GM12878 (cell line): ENCODE data around the gene SRBD1. TPM values are rescaled to one million over a fixed set of nuclear protein-coding genes. Genes with fewer than 3 reads are reported as not detected.

Experiments used
- ATAC-seq: fragments of 200-7000 bp; cut with Tn5 transposase; 3 replicates; pipeline ENCODE4 v1.9.1; 2020; ENCODE audit warnings: mild to moderate bottlenecking, moderate library complexity
- BruUV-seq: library from RNA; stranded (reverse); fragments of 400-500 nt; replicated peaks from 2 replicates; lab custom pipeline; 2021; lab: Mats Ljungman, UMichigan
- CTCF ChIA-PET: fragments of 300-600 bp; sonication (Branson Sonifier 250); formaldehyde crosslinking; extraction: SDS; loops from one replicate; lab custom pipeline; 2021; ENCODE audit warnings: inconsistent platforms; lab: Yijun Ruan, JAX
- POLR2A ChIA-PET: fragments of 350-600 bp; formaldehyde crosslinking; extraction: SDS; loops from one replicate; lab custom pipeline; 2021; ENCODE audit warnings: inconsistent platforms; lab: Charles Lee
- RAD21 ChIA-PET: fragments of 300-600 bp; sonication (Branson Sonifier 250); formaldehyde crosslinking; loops from one replicate; lab custom pipeline; 2023; ENCODE audit warnings: antibody characterized with exemption; ENCODE audit not compliant: unreplicated experiment; lab: Charles Lee
- SMC1A ChIA-PET: fragments of 300-600 bp; sonication (Branson Sonifier 250); formaldehyde crosslinking; loops from one replicate; lab custom pipeline; 2023; ENCODE audit not compliant: unreplicated experiment, uncharacterized antibody; lab: Charles Lee
- DNase-seq: peaks from one replicate; pipeline ENCODE4 v3.0.0-alpha.2; 2011; ENCODE audit warnings: low read depth, low spot score
- FAIRE-seq: peaks from 3 replicates; lab custom pipeline; 2011; peaks lifted over from hg19 to GRCh38; lab: Jason Lieb, UNC
- H2AFZ ChIP-seq: 2 replicates; pipeline ENCODE4 v1.6.0; 2011; ENCODE audit warnings: low read depth, low read length, control low read depth; ENCODE audit not compliant: control insufficient read depth
- H3K27ac ChIP-seq: 2 replicates; pipeline ENCODE4 v1.5.1; 2011; ENCODE audit warnings: control low read depth; ENCODE audit not compliant: control insufficient read depth, insufficient read depth
- H3K27me3 ChIP-seq, 2 experiments: replicated peaks in 1 of 2; 2 replicates each; pipeline versions ENCODE4 v1.6.0 to v1.6.1; 2011; ENCODE audit warnings: low read length in 1 of 2; ENCODE audit not compliant: control insufficient read depth in 2 of 2, insufficient read depth in 2 of 2
- H3K36me3 ChIP-seq, 2 experiments: 2 replicates each; pipeline ENCODE4 v1.5.1; 2011; ENCODE audit warnings: low read length in 1 of 2; ENCODE audit not compliant: control insufficient read depth in 2 of 2, insufficient read depth in 2 of 2
- H3K4me1 ChIP-seq: 2 replicates; pipeline ENCODE4 v1.6.1; 2011; ENCODE audit warnings: mild to moderate bottlenecking, low read length, moderate library complexity, mixed read lengths; ENCODE audit not compliant: control insufficient read depth, insufficient read depth
- H3K4me2 ChIP-seq: 2 replicates; pipeline ENCODE4 v1.6.0; 2011; ENCODE audit warnings: control low read depth; ENCODE audit not compliant: control insufficient read depth, insufficient read depth
- H3K4me3 ChIP-seq: fragments of 200-600 bp; sonication (generic); 2 replicates; pipeline ENCODE4 v1.5.1; 2016
- H3K79me2 ChIP-seq: 2 replicates; pipeline ENCODE4 v1.6.0; 2011; ENCODE audit warnings: low read length; ENCODE audit not compliant: control insufficient read depth, insufficient read depth
- H3K9ac ChIP-seq: 2 replicates; pipeline ENCODE4 v1.8.0; 2011; ENCODE audit warnings: low read length, control low read depth, mixed read lengths; ENCODE audit not compliant: control insufficient read depth, insufficient read depth
- H3K9me3 ChIP-seq: replicated peaks from 3 replicates; pipeline ENCODE4 v1.5.1; 2011; ENCODE audit warnings: mild to moderate bottlenecking, low read length; ENCODE audit not compliant: control insufficient read depth, insufficient read depth
- H4K20me1 ChIP-seq: 2 replicates; pipeline ENCODE4 v1.6.0; 2011; ENCODE audit not compliant: control insufficient read depth, insufficient read depth
- BCLAF1 ChIP-seq: fragments of 450-650 bp; IDR thresholded peaks from 2 replicates; pipeline ENCODE4 v1.6.1; 2017; ENCODE audit warnings: antibody characterized with exemption, mild to moderate bottlenecking, moderate library complexity
- BMI1 ChIP-seq: fragments of 450-650 bp; IDR thresholded peaks from 2 replicates; pipeline ENCODE4 v1.6.1; 2016; ENCODE audit warnings: mild to moderate bottlenecking, moderate library complexity, borderline replicate concordance
- GABPA ChIP-seq: IDR thresholded peaks from 2 replicates; pipeline ENCODE4 v1.6.1; 2014; ENCODE audit warnings: antibody characterized with exemption, low read depth, mild to moderate bottlenecking, inconsistent platforms
- HDGF ChIP-seq: fragments of 450-650 bp; IDR thresholded peaks from 2 replicates; pipeline ENCODE4 v1.6.1; 2016; ENCODE audit warnings: antibody characterized with exemption
- IRF4 ChIP-seq: IDR thresholded peaks from 2 replicates; pipeline ENCODE4 v1.6.1; 2011; ENCODE audit warnings: low read depth, low read length
- NFXL1 ChIP-seq: fragments of 450-650 bp; IDR thresholded peaks from 2 replicates; pipeline ENCODE4 v1.6.1; 2017; ENCODE audit warnings: antibody characterized with exemption, mild to moderate bottlenecking, borderline replicate concordance
- PML ChIP-seq: IDR thresholded peaks from 2 replicates; pipeline ENCODE4 v1.6.1; 2012; ENCODE audit warnings: low read length, inconsistent platforms
- REST ChIP-seq: IDR thresholded peaks from 2 replicates; pipeline ENCODE4 v1.6.1; 2012; ENCODE audit warnings: mild to moderate bottlenecking, low read depth, low read length
- SUPT20H ChIP-seq: IDR thresholded peaks from 2 replicates; pipeline ENCODE4 v1.6.1; 2011; ENCODE audit warnings: low read depth, mild to moderate bottlenecking, low read length, moderate library complexity, borderline replicate concordance; ENCODE audit not compliant: control insufficient read depth
- ZNF217 ChIP-seq: fragments of 450-650 bp; IDR thresholded peaks from 2 replicates; pipeline ENCODE4 v1.6.1; 2017; ENCODE audit warnings: antibody characterized with exemption, mild to moderate bottlenecking
- WGBS: methylation state at CpG from one replicate; pipeline ENCODE4 v1.1.6; 2016; ENCODE audit warnings: low lambda C conversion rate; ENCODE audit not compliant: insufficient replicate concordance, insufficient coverage; ENCODE audit errors: missing lambda C conversion rate; 5-methylcytosine and 5-hydroxymethylcytosine counted together
- in situ Hi-C: fragments of 300-500 bp; cut with MboI; formaldehyde crosslinking; loops from 9 replicates; pipeline ENCODE4 v1.14.3; 2018; ENCODE audit warnings: mixed read lengths
- intact Hi-C: fragments of 100-400 bp; cut with micrococcal nuclease; formaldehyde crosslinking; loops from one replicate; pipeline ENCODE4 v1.14.2; 2022; ENCODE audit not compliant: unreplicated experiment
- polyA plus RNA-seq, 11 experiments: library from polyadenylated mRNA; depleted of rRNA in 4 of 11; unstranded in 6 of 11; stranded (reverse) in 5 of 11; fragments of >200 nt; fragmentation: Nextera tagmentation in 4 of 11; fragmentation: Illumina TruSeq in 1 of 11; extraction: Ambion mirVana in 4 of 11; extraction: Trizol in 1 of 11; gene quantifications; 1 replicate in 1 of 11; 2 replicates in 10 of 11; pipeline versions ENCODE4 v1.2.1 to v1.2.3, GENCODE V29; 2011 to 2016; ENCODE audit warnings: inconsistent platforms in 2 of 11, missing spikeins in 2 of 11, low read depth in 1 of 11
- total RNA-seq, 4 experiments: library from RNA; depleted of rRNA in 3 of 4; stranded (reverse); fragments of >200 nt in 3 of 4; fragmentation: Illumina TruSeq in 1 of 4; extraction: Trizol in 1 of 4; gene quantifications; 2 replicates each; pipeline versions ENCODE4 v1.2.1 to v1.2.3, GENCODE V29; 2013 to 2021

SRBD1 gene
- total and polyA plus RNA-seq, 10 of the 15 experiments (the other 5 are each of a cell fraction or from before 2014, with no cell fraction given), result 9.7 to 33.1 (median 20.1) TPM

- Histone ChIP-seq H3K79me2 (no peaks in the 10 kb centered on the region), H2AFZ (no peak overlapping the region), H3K9ac (no peak overlapping the region), H3K4me1 (no peaks in the 10 kb centered on the region), H3K4me2 (no peak overlapping the region), H3K36me3 (no peaks in the 10 kb centered on the region), H3K27ac (no peak overlapping the region), H3K4me3 (no peak overlapping the region), H4K20me1 (no peaks in the 10 kb centered on the region), H3K9me3 (no peaks in the 10 kb centered on the region), H3K27me3 (peaks cover 0 to 2% of the 10 kb centered on the region in 2 experiments; a peak in 2 of 4 replicates)
- FAIRE-seq (no peak), DNase-seq (no peak), ATAC-seq (no peak)
- WGBS, result 28% methylated on average over 3 of the region's 3 CpGs
- intact Hi-C loops (no loop called here), in situ Hi-C loops (no loop called here)
- CTCF ChIA-PET, result no interaction called here
- BruUV-seq, result no TSS peak
- POLR2A ChIA-PET, result no interaction called here
- SMC1A ChIA-PET, result no interaction called here
- RAD21 ChIA-PET, result interaction anchor here (1.2 kb wide), 1 partner anchor 358 kb away, joined by 3 read pairs; no protein-coding TSS in a partner anchor
- TF ChIP-seq GABPA, result no peak
- no peak for TF ChIP-seq IRF4
Measured at GRCh38 chr2:45340318-45340717, 270.7 kb downstream of the SRBD1 start.

GRCh38 chr2:45339253-45339652 lies 271.8 kb downstream of the SRBD1 start:
- no peak overlapping the region for H3K27ac ChIP-seq
- ATAC-seq (no peak), DNase-seq (no peak), FAIRE-seq (no peak)
- no peaks in the 10 kb centered on the region for H3K9me3 ChIP-seq
- BruUV-seq, result no TSS peak
- WGBS, result 21% methylated on average over 5 of the region's 5 CpGs
- H4K20me1 ChIP-seq, result no peaks in the 10 kb centered on the region
- RAD21 ChIA-PET, result interaction anchor here (1.2 kb wide), 1 partner anchor 357 kb away, joined by 3 read pairs; no protein-coding TSS in a partner anchor
- intact Hi-C loops (no loop called here), in situ Hi-C loops (no loop called here)
- H3K79me2 ChIP-seq, result no peaks in the 10 kb centered on the region
- H3K36me3 ChIP-seq, result no peaks in the 10 kb centered on the region
- SMC1A ChIA-PET, result no interaction called here
- peaks cover 0 to 2% of the 10 kb centered on the region in 2 experiments; a peak in 2 of 4 replicates for H3K27me3 ChIP-seq
- H3K4me3 ChIP-seq, result no peak overlapping the region
- H3K4me2 ChIP-seq, result no peak overlapping the region
- CTCF ChIA-PET, result no interaction called here
- POLR2A ChIA-PET, result no interaction called here
- H3K4me1 ChIP-seq, result no peaks in the 10 kb centered on the region
- H3K9ac ChIP-seq, result no peak overlapping the region
- no peak overlapping the region for H2AFZ ChIP-seq
- no peak for TF ChIP-seq ZNF217
- no peak for TF ChIP-seq HDGF
- no peak for TF ChIP-seq BCLAF1
- no peak for TF ChIP-seq SUPT20H
- TF ChIP-seq PML, result no peak
- no peak for TF ChIP-seq NFXL1
- no peak for TF ChIP-seq BMI1
- TF ChIP-seq REST, result no peak
